ENCODE measurements around the gene ZSCAN25.

The ZSCAN25 gene

DNA sequence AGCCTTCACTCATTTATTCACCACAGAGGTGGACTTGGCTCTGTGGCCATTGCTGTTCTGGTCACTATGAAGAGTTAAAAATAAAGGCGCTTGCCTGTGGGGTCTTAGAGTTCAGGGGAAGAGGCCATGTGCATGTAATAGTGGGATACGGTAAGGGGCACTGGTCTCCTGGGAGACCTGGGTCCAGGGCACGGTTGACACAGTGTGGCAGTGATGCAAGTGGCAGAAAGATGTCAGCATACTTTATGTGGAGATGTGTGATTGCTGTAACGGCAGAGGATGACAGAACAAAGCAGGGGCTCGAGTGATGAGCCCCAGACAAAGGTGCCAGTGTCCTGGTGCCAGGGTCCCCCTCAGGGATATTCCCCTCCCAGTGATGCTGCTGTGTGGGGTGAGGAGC, 8.6 kb downstream of the ZSCAN25 start:
- no peak overlapping the region for H3K4me3 ChIP-seq (replicated peaks; ENCODE audit: low read depth, low read length)
- DNase-seq (ENCODE audit: low read depth) = no peak
- TF ChIP-seq, protein P1, sequence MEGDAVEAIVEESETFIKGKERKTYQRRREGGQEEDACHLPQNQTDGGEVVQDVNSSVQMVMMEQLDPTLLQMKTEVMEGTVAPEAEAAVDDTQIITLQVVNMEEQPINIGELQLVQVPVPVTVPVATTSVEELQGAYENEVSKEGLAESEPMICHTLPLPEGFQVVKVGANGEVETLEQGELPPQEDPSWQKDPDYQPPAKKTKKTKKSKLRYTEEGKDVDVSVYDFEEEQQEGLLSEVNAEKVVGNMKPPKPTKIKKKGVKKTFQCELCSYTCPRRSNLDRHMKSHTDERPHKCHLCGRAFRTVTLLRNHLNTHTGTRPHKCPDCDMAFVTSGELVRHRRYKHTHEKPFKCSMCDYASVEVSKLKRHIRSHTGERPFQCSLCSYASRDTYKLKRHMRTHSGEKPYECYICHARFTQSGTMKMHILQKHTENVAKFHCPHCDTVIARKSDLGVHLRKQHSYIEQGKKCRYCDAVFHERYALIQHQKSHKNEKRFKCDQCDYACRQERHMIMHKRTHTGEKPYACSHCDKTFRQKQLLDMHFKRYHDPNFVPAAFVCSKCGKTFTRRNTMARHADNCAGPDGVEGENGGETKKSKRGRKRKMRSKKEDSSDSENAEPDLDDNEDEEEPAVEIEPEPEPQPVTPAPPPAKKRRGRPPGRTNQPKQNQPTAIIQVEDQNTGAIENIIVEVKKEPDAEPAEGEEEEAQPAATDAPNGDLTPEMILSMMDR (IDR thresholded peaks at IDR 0.05; ENCODE audit: low read length, missing control alignments) = no peak

- DNase-seq (ENCODE audit: low read depth) = no peak
- TF ChIP-seq, protein P1 (IDR thresholded peaks at IDR 0.05; ENCODE audit: low read length, missing control alignments) = no peak
- H3K4me3 ChIP-seq (replicated peaks; ENCODE audit: low read depth, low read length) = no peak overlapping the region
These were observed 9.2 kb downstream of the ZSCAN25 start for GRCh38 chr7:99625961-99626360.

DNA sequence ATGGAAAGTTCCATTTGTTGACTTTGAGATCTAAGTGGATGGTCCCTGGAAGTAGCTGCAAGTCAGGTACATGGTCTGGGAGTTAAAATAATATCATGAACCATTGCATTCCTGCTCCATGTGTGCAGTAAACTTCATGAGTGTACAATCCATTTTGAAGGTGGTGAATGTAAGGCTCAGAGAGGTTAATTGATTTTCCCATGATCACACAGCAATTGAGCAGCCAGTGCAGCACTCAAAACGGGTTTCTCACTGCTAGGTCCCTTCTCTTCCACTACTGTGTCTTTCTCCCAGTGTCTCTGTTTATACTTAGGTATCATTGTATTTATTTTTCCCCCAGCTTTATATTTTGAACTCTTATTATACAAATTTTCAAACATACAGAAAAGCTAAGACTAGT, 9.9 kb downstream of the ZSCAN25 start:
- DNase-seq (ENCODE audit: low read depth) = no peak
- H3K4me3 ChIP-seq (replicated peaks; ENCODE audit: low read depth, low read length) = no peak overlapping the region
- TF ChIP-seq, protein P1 (IDR thresholded peaks at IDR 0.05; ENCODE audit: low read length, missing control alignments) = no peak

DNA sequence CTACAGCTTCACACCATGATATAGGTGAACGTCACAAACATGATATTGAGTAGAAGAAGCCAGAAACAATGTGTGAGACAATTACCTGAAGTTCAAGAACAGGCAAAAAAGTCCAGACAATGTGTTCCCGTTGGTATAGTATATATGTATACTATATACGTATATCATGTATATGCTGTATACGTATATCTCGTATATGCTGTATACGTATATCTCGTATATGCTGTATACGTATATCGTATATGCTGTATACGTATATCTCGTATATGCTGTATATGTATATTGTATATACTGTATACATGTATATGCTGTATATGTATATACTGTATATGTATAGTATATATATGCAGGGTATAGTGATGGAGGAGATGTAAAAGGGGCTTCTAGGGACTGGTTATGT, 10.8 kb downstream of the ZSCAN25 start:
- TF ChIP-seq, protein P1 (IDR thresholded peaks at IDR 0.05; ENCODE audit: low read length, missing control alignments) = no peak
- H3K4me3 ChIP-seq (replicated peaks; ENCODE audit: low read depth, low read length) = no peak overlapping the region
- no peak for DNase-seq (ENCODE audit: low read depth)

DNA sequence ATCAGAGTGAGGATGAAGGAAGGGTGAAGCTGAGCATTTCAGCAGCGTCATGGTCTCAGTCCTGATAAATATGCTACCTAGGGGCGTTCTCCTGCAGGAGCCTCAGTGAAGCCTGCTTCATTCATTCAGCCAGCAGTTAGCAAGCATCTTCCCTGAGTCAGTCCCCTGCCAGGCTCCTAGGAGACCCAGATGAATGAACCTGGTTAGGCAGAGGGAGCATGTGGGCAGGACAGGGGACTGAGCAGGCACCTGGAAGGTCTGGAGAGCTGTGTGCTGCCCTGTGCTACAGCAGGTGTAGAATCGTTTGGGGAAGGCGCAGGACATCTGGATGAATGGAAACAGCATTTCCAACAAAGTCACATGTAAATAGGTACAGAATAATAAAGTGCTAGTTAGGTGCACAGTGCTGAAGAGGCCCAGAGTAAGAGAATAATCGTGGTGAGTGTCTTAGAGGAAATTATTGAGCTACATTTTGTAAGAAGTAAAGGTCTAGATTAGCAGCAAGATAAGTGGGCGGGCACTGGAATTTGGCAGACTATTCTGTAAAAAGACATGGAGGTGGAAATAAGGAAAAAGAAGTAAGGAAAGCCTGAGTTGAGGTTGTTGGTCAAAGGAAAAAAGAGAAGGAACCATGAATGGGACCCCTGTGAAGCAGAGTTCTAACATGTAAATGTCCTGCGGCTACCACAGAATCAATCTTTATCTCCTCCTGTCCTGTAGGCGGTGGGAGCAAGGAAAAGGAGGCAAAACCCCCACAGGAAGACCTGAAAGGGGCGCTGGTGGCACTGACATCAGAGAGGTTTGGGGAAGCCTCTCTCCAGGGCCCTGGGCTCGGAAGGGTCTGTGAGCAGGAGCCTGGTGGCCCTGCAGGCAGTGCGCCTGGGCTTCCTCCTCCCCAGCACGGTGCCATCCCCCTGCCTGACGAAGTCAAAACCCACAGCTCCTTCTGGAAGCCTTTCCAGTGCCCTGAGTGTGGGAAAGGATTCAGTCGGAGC, 12.0 kb downstream of the ZSCAN25 start:
- TF ChIP-seq, protein P1 (IDR thresholded peaks at IDR 0.05; ENCODE audit: low read length, missing control alignments) = no peak

DNA sequence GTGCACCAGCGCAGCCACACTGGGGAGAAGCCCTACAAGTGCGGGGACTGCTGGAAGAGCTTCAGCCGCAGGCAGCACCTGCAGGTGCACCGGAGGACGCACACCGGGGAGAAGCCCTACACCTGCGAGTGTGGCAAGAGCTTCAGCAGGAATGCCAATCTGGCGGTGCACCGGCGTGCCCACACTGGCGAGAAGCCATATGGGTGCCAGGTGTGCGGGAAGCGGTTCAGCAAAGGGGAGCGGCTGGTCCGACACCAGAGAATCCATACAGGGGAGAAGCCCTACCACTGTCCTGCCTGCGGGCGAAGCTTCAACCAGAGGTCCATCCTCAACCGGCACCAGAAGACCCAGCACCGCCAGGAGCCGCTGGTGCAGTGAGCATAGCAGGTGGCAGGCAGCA, 12.9 kb downstream of the ZSCAN25 start:
- TF ChIP-seq, protein P1 (IDR thresholded peaks at IDR 0.05; ENCODE audit: low read length, missing control alignments) = no peak

More for the DNA sequence above, 12.0 kb downstream of the ZSCAN25 start:
- H3K4me3 ChIP-seq (replicated peaks; ENCODE audit: low read depth, low read length) = no peak overlapping the region
- DNase-seq (ENCODE audit: low read depth) = no peak

More for the DNA sequence above, 12.9 kb downstream of the ZSCAN25 start:
- H3K4me3 ChIP-seq (replicated peaks; ENCODE audit: low read depth, low read length) = no peak overlapping the region
- no peak for DNase-seq (ENCODE audit: low read depth)
